Measurements from ENCODE around the gene FAM3A. TPM values are rescaled to one million over a fixed set of nuclear protein-coding genes. Genes with fewer than 3 reads are reported as not detected.

Gene FAM3A
- polyA plus RNA-seq, 1 of the 3 experiments (the other 2 are of a cell fraction), result 42.1 TPM

GRCh38 chrX:154458116-154458953 is 57.7 kb downstream of the FAM3A start, which contains the start of gene PLXNA3:
Gene PLXNA3, plus strand, starts transcription at chrX:154458281. Its CDS starts 1,903 bp downstream, at chrX:154460184.
- CTCF ChIA-PET, result interaction anchor here (0.9 to 1.0 kb wide), 2 partner anchors 29 to 69 kb away, joined by 4 to 6 read pairs; partner anchors contain the start of gene UBL4A

GRCh38 chrX:154457491-154458115 is 58.4 kb downstream of the FAM3A start:
- TF ChIP-seq, protein P1, sequence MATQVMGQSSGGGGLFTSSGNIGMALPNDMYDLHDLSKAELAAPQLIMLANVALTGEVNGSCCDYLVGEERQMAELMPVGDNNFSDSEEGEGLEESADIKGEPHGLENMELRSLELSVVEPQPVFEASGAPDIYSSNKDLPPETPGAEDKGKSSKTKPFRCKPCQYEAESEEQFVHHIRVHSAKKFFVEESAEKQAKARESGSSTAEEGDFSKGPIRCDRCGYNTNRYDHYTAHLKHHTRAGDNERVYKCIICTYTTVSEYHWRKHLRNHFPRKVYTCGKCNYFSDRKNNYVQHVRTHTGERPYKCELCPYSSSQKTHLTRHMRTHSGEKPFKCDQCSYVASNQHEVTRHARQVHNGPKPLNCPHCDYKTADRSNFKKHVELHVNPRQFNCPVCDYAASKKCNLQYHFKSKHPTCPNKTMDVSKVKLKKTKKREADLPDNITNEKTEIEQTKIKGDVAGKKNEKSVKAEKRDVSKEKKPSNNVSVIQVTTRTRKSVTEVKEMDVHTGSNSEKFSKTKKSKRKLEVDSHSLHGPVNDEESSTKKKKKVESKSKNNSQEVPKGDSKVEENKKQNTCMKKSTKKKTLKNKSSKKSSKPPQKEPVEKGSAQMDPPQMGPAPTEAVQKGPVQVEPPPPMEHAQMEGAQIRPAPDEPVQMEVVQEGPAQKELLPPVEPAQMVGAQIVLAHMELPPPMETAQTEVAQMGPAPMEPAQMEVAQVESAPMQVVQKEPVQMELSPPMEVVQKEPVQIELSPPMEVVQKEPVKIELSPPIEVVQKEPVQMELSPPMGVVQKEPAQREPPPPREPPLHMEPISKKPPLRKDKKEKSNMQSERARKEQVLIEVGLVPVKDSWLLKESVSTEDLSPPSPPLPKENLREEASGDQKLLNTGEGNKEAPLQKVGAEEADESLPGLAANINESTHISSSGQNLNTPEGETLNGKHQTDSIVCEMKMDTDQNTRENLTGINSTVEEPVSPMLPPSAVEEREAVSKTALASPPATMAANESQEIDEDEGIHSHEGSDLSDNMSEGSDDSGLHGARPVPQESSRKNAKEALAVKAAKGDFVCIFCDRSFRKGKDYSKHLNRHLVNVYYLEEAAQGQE (IDR thresholded peaks at IDR 0.05; ENCODE audit: low read depth, low read length), result no peak
- TF ChIP-seq SIN3A (IDR thresholded peaks at IDR 0.05; ENCODE audit: borderline replicate concordance, low read depth, low read length), result no peak
- no peak for TF ChIP-seq MXI1 (IDR thresholded peaks at IDR 0.05; ENCODE audit: low read depth, low read length)
- TF ChIP-seq YY1 (IDR thresholded peaks at IDR 0.05; ENCODE audit: low read depth), result no peak
- TF ChIP-seq, protein P2, sequence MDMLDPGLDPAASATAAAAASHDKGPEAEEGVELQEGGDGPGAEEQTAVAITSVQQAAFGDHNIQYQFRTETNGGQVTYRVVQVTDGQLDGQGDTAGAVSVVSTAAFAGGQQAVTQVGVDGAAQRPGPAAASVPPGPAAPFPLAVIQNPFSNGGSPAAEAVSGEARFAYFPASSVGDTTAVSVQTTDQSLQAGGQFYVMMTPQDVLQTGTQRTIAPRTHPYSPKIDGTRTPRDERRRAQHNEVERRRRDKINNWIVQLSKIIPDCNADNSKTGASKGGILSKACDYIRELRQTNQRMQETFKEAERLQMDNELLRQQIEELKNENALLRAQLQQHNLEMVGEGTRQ (IDR thresholded peaks at IDR 0.05; ENCODE audit: borderline replicate concordance, low read depth, low read length), result no peak
- TF ChIP-seq, protein P3, sequence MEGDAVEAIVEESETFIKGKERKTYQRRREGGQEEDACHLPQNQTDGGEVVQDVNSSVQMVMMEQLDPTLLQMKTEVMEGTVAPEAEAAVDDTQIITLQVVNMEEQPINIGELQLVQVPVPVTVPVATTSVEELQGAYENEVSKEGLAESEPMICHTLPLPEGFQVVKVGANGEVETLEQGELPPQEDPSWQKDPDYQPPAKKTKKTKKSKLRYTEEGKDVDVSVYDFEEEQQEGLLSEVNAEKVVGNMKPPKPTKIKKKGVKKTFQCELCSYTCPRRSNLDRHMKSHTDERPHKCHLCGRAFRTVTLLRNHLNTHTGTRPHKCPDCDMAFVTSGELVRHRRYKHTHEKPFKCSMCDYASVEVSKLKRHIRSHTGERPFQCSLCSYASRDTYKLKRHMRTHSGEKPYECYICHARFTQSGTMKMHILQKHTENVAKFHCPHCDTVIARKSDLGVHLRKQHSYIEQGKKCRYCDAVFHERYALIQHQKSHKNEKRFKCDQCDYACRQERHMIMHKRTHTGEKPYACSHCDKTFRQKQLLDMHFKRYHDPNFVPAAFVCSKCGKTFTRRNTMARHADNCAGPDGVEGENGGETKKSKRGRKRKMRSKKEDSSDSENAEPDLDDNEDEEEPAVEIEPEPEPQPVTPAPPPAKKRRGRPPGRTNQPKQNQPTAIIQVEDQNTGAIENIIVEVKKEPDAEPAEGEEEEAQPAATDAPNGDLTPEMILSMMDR (IDR thresholded peaks at IDR 0.05), result no peak
- no peak for TF ChIP-seq RFX5 (IDR thresholded peaks at IDR 0.05; ENCODE audit: low read length)
- TF ChIP-seq RXRA (IDR thresholded peaks at IDR 0.05; ENCODE audit: borderline replicate concordance, low read depth), result no peak
- TF ChIP-seq TEAD4 (IDR thresholded peaks at IDR 0.05; ENCODE audit: borderline replicate concordance, insufficient read depth), result no peak
- TF ChIP-seq SMC3 (IDR thresholded peaks at IDR 0.05; ENCODE audit: low read depth, low read length), result no peak
- TF ChIP-seq EZH2phosphoT487 (IDR thresholded peaks at IDR 0.05; ENCODE audit: borderline replicate concordance, low read depth), result no peak
- TF ChIP-seq RAD21 (IDR thresholded peaks at IDR 0.05; ENCODE audit: low read length), result no peak
- TF ChIP-seq JUND (IDR thresholded peaks at IDR 0.05), result no peak
- no peak for TF ChIP-seq MAX (IDR thresholded peaks at IDR 0.05; ENCODE audit: low read depth)
- Histone ChIP-seq H3K79me2 (ENCODE audit: insufficient read depth) (peaks cover 33% of the 10 kb centered on the region), H3F3A (replicated peaks; ENCODE audit: insufficient read depth) (peaks cover 4% of the 10 kb centered on the region), H3K27me3 (ENCODE audit: insufficient read depth) (no peaks in the 10 kb centered on the region), H3K4me3 (ENCODE audit: low read depth in 2 of 2, low read length in 1 of 2) (peak overlapping the region; percentile 49 to 66; a peak in 3 of 4 replicates), H4K20me1 (ENCODE audit: insufficient read depth) (peaks cover 31% of the 10 kb centered on the region), H3K27ac (ENCODE audit: low read depth in 2 of 2, low read length in 1 of 2) (peak overlapping the region in 1 of 2 experiments; percentile 47; a peak in 1 of 4 replicates), H3K9me2 (no peaks in the 10 kb centered on the region), H2AFZ (ENCODE audit: low read depth) (0 out of 2 replicates have a peak overlapping the region, but pooled peaks have one; percentile 35), H3K4me1 (ENCODE audit: control insufficient read depth in 1 of 2, insufficient read depth in 2 of 2, low read depth in 1 of 2, low read length in 1 of 2) (peaks cover 0 to 12% of the 10 kb centered on the region in 2 experiments; a peak in 1 of 4 replicates), H3K36me3 (replicated peaks in 1 of 2; ENCODE audit: control insufficient read depth in 1 of 2, insufficient read depth in 2 of 2, low read length in 1 of 2) (peaks cover 0 to 5% of the 10 kb centered on the region in 2 experiments), H3K4me2 (peak overlapping the region; percentile 50; the same call in 1 of the 2 replicates), H3K9ac (peak overlapping the region; percentile 68; the same call in 1 of the 2 replicates), H3K9me3 (no peaks in the 10 kb centered on the region)
- ChIA-PET POLR2A (interaction anchor here (0.6 to 0.7 kb wide), 2 partner anchors 10 to 13 kb away, joined by 3 to 4 read pairs; partner anchors contain the start of gene FAM50A), CTCF (interaction anchor here (1.0 kb wide), 1 partner anchor 70 kb away, joined by 6 read pairs; no protein-coding TSS in a partner anchor)
- peak; percentile 78 for DNase-seq
- WGBS (ENCODE audit: low lambda C conversion rate), result 25% methylated on average over 20 of the region's 65 CpGs

More at GRCh38 chrX:154458116-154458953, 57.7 kb downstream of the FAM3A start, which contains the start of gene PLXNA3:
- peak; percentile 61; the same call in 1 of the 2 replicates for TF ChIP-seq POLR2AphosphoS5 (IDR thresholded peaks at IDR 0.05; ENCODE audit: low read depth, low read length)
- TF ChIP-seq TAF1 (IDR thresholded peaks at IDR 0.05; ENCODE audit: borderline replicate concordance, low read depth, low read length), result peak; percentile 56; the same call in 1 of the 2 replicates
- TF ChIP-seq EP300 (IDR thresholded peaks at IDR 0.05; ENCODE audit: borderline replicate concordance in 1 of 2, low read depth in 1 of 2, low read length in 1 of 2), result no peak
- Histone ChIP-seq H3K4me2 (peak within 1 kb of the TSS; percentile 82), H3K9me3 (no peaks in the 10 kb centered on the region), H4K20me1 (ENCODE audit: insufficient read depth) (peaks cover 36% of the 10 kb centered on the region), H3K27me3 (ENCODE audit: insufficient read depth) (no peaks in the 10 kb centered on the region), H3F3A (replicated peaks; ENCODE audit: insufficient read depth) (peaks cover 4% of the 10 kb centered on the region), H3K9ac (peak within 1 kb of the TSS; percentile 68), H3K4me1 (ENCODE audit: control insufficient read depth in 1 of 2, insufficient read depth in 2 of 2, low read depth in 1 of 2, low read length in 1 of 2) (peaks cover 0 to 12% of the 10 kb centered on the region in 2 experiments; a peak in 1 of 4 replicates), H3K27ac (ENCODE audit: low read depth in 2 of 2, low read length in 1 of 2) (peak within 1 kb of the TSS in 1 of 2 experiments; percentile 47; a peak in 1 of 4 replicates), H3K36me3 (replicated peaks in 1 of 2; ENCODE audit: control insufficient read depth in 1 of 2, insufficient read depth in 2 of 2, low read length in 1 of 2) (peaks cover 0 to 8% of the 10 kb centered on the region in 2 experiments), H2AFZ (ENCODE audit: low read depth) (0 out of 2 replicates have a peak within 1 kb of the TSS, but pooled peaks have one; percentile 35), H3K4me3 (ENCODE audit: low read depth in 2 of 2, low read length in 1 of 2) (peak within 1 kb of the TSS; percentile 66 to 67), H3K79me2 (ENCODE audit: insufficient read depth) (peaks cover 35% of the 10 kb centered on the region), H3K9me2 (no peaks in the 10 kb centered on the region)
- POLR2A ChIA-PET, result interaction anchor here (0.8 to 2.1 kb wide), 4 partner anchors 18 to 74 kb away, joined by 3 to 8 read pairs (median 4); partner anchors contain the start of genes LAGE3 and UBL4A
- WGBS (ENCODE audit: low lambda C conversion rate), result 5% methylated on average over 4 of the region's 88 CpGs
- peak; percentile 86 for DNase-seq

Data from SK-N-SH (cell line).